SK-N-SH treated with all-trans-retinoic acid at 6 μM for 48 hours (cell line): Measurements from ENCODE around the gene CLCN6.

Experiments
- ATAC-seq: fragments of 200-7000 bp; cut with Tn5 transposase; 3 replicates; pipeline ENCODE4 v1.9.1; 2020; ENCODE audit warnings: mild to moderate bottlenecking, moderate library complexity
- ARNTL ChIP-seq: fragments of 450-650 bp; formaldehyde crosslinking; IDR thresholded peaks from 2 replicates; pipeline ENCODE4 v1.5.0; 2020; ENCODE audit warnings: low read depth, mild to moderate bottlenecking, moderate library complexity, borderline replicate concordance
- BACH2 ChIP-seq: fragments of 250-450 bp; sonication (Bioruptor Pico); IDR thresholded peaks from 2 replicates; pipeline ENCODE4 v1.9.0; 2021; ENCODE audit warnings: mild to moderate bottlenecking, borderline replicate concordance
- CSDC2 ChIP-seq: fragments of 250-450 bp; sonication (Bioruptor Pico); IDR thresholded peaks from 2 replicates; pipeline ENCODE4 v1.5.0; 2020; ENCODE audit warnings: mild to moderate bottlenecking, moderate library complexity
- ESRRG ChIP-seq: fragments of 250-450 bp; sonication (Bioruptor Pico); IDR thresholded peaks from 2 replicates; pipeline ENCODE4 v1.6.1; 2021; ENCODE audit warnings: mild to moderate bottlenecking
- GLIS3 ChIP-seq: fragments of 250-450 bp; sonication (Bioruptor Pico); IDR thresholded peaks from 2 replicates; pipeline ENCODE4 v1.5.0; 2020; ENCODE audit warnings: mild to moderate bottlenecking, moderate library complexity
- ISL1 ChIP-seq: fragments of 250-450 bp; sonication (Bioruptor Pico); IDR thresholded peaks from 2 replicates; pipeline ENCODE4 v2.1.2; 2022; ENCODE audit warnings: mild to moderate bottlenecking, moderate library complexity
- OSR1 ChIP-seq: fragments of 250-450 bp; sonication (Bioruptor Pico); IDR thresholded peaks from 2 replicates; pipeline ENCODE4 v1.8.0; 2022; ENCODE audit warnings: moderate library complexity, mild to moderate bottlenecking, inconsistent platforms
- SNAI2 ChIP-seq: fragments of 250-450 bp; sonication (Bioruptor Pico); IDR thresholded peaks from 2 replicates; pipeline ENCODE4 v1.5.0; 2020; ENCODE audit warnings: mild to moderate bottlenecking, moderate library complexity
- TCF4 ChIP-seq: fragments of 250-450 bp; sonication (Bioruptor Pico); IDR thresholded peaks from 2 replicates; pipeline ENCODE4 v1.8.0; 2021; ENCODE audit warnings: mild to moderate bottlenecking, moderate library complexity, borderline replicate concordance
- ZC3H10 ChIP-seq: fragments of 250-450 bp; sonication (Bioruptor Pico); IDR thresholded peaks from 2 replicates; pipeline ENCODE4 v1.5.1; 2021; ENCODE audit warnings: mild to moderate bottlenecking, moderate library complexity
- ZFP3 ChIP-seq: fragments of 250-450 bp; sonication (Bioruptor Pico); IDR thresholded peaks from 2 replicates; pipeline ENCODE4 v1.5.0; 2020; ENCODE audit warnings: mild to moderate bottlenecking, moderate library complexity
- ZFP30 ChIP-seq: fragments of 450-650 bp; formaldehyde crosslinking; IDR thresholded peaks from 2 replicates; pipeline ENCODE4 v1.5.0; 2022; ENCODE audit warnings: mild to moderate bottlenecking, moderate library complexity
- ZNF70 ChIP-seq: fragments of 450-650 bp; formaldehyde crosslinking; IDR thresholded peaks from 2 replicates; pipeline ENCODE4 v1.5.0; 2020; ENCODE audit warnings: mild to moderate bottlenecking, moderate library complexity
- ZNF8 ChIP-seq: fragments of 450-650 bp; formaldehyde crosslinking; IDR thresholded peaks from 2 replicates; pipeline ENCODE4 v1.5.0; 2020; ENCODE audit warnings: mild to moderate bottlenecking, moderate library complexity
- TF ChIP-seq, protein P1 (sequence below): fragments of 250-450 bp; sonication (Bioruptor Pico); IDR thresholded peaks from 2 replicates; pipeline ENCODE4 v1.5.1; 2021; ENCODE audit warnings: mild to moderate bottlenecking, moderate library complexity
- TF ChIP-seq, protein P2 (sequence below): fragments of 250-450 bp; sonication (Bioruptor Pico); IDR thresholded peaks from 2 replicates; pipeline ENCODE4 v1.8.0; 2020; ENCODE audit warnings: mild to moderate bottlenecking, moderate library complexity, borderline replicate concordance
- TF ChIP-seq, protein P3 (sequence below): fragments of 250-450 bp; sonication (Bioruptor Pico); IDR thresholded peaks from 2 replicates; pipeline ENCODE4 v1.5.1; 2020; ENCODE audit warnings: low read depth, mild to moderate bottlenecking, moderate library complexity
- TF ChIP-seq, protein P4 (sequence below): fragments of 250-450 bp; sonication (Bioruptor Pico); IDR thresholded peaks from 2 replicates; pipeline ENCODE4 v1.5.0; 2020; ENCODE audit warnings: mild to moderate bottlenecking, moderate library complexity
- TF ChIP-seq, protein P5 (sequence below): fragments of 250-450 bp; sonication (Bioruptor Pico); IDR thresholded peaks from 2 replicates; pipeline ENCODE4 v1.8.0; 2021; ENCODE audit warnings: low read depth, mild to moderate bottlenecking, moderate library complexity, borderline replicate concordance

CLCN6 gene

DNA sequence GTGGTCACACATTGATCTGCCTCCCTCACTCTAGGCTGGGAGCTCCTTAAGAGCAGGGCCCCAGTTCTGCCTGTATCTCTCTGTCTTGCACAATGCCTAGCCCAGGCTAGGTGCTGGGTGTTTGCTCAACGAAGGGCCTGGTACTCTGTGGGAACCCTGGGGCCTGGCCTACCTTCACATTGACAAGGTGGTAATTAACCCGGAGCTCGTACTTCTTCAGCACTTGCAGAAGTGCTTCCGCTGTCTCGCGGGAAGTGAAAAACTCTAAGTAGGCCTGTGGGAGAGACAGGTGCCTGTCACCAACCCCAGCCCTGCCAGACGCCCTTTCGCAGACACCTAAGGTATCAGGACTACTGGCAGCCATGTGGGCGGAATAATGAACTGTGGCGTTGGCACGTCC, 13.9 kb upstream of the CLCN6 start:
- TF ChIP-seq ARNTL (CRISPR knock-in tag) (no peak), ZNF70 (CRISPR knock-in tag) (no peak), CSDC2 (CRISPR knock-in tag) (no peak), ESRRG (CRISPR knock-in tag) (no peak), ZFP3 (no peak), OSR1 (CRISPR knock-in tag) (no peak), ZNF8 (CRISPR knock-in tag) (no peak), SNAI2 (CRISPR knock-in tag) (no peak)
- TF ChIP-seq, protein P1, sequence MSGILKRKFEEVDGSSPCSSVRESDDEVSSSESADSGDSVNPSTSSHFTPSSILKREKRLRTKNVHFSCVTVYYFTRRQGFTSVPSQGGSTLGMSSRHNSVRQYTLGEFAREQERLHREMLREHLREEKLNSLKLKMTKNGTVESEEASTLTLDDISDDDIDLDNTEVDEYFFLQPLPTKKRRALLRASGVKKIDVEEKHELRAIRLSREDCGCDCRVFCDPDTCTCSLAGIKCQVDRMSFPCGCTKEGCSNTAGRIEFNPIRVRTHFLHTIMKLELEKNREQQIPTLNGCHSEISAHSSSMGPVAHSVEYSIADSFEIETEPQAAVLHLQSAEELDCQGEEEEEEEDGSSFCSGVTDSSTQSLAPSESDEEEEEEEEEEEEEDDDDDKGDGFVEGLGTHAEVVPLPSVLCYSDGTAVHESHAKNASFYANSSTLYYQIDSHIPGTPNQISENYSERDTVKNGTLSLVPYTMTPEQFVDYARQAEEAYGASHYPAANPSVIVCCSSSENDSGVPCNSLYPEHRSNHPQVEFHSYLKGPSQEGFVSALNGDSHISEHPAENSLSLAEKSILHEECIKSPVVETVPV: no peak
- ATAC-seq: no peak

DNA sequence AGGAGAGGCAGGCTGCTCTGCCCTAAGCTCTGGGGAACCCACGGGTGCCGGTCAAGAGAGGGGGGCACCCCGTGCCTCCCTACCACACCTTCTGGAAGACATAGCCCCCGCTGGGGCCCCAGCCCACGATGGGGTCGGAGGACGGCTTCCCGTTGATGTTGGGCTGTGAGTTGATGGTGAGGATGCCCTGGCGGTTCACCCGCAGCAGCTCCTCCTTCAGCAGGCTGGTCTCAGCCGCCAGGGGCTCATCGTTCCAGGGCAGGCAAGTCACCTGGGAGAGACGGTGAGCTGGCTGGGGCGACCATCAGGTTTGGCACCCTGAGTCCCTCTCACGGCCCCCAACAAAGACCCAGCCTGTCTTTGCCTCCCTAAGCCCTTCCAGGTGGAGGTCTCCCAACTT, 12.2 kb upstream of the CLCN6 start:
- ATAC-seq: no peak

DNA sequence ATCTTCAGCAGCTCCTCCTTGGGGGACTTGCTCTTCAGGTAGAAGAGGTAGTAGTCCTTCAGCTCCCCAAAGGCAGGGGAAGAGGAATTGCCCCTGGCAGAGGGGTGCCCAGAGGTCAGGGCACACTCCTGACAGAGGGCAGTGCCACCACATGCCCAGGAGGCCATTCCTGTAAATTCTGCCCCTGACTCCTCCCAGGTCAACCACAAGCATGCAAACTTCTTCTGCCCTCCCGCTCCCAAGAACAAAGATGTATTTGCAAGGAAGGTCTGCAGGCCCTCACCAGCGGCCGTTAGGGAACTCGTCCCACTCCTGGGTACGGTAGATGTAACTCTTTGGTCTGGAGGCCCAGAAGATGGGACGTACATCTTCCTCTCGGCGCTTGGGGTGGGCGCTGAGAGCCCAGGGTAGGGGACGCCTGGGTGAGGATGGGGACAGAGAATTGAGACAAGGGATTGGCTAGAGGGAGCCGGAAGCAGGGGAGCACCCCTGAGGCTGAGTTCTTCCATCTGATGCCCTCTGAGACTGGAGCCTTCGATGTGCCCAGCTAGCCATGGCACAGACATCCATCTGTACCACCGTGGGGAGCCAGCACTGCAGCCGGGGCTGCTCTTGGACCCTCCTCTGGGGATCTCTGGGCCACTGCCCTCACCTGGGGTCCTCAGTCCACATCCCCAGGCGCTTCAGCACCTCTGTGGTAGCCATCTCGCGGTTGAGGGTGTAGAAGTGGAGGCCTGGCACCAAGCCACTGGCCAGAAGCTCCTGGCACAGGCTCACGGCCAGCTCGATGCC, 11.3 kb upstream of the CLCN6 start:
- TF ChIP-seq CSDC2 (CRISPR knock-in tag) (no peak), OSR1 (CRISPR knock-in tag) (no peak), ZC3H10 (CRISPR knock-in tag) (no peak), ZFP30 (CRISPR knock-in tag) (no peak), ZNF70 (CRISPR knock-in tag) (no peak), ISL1 (CRISPR knock-in tag) (no peak), GLIS3 (no peak), BACH2 (CRISPR knock-in tag) (no peak)
- TF ChIP-seq, protein P2, sequence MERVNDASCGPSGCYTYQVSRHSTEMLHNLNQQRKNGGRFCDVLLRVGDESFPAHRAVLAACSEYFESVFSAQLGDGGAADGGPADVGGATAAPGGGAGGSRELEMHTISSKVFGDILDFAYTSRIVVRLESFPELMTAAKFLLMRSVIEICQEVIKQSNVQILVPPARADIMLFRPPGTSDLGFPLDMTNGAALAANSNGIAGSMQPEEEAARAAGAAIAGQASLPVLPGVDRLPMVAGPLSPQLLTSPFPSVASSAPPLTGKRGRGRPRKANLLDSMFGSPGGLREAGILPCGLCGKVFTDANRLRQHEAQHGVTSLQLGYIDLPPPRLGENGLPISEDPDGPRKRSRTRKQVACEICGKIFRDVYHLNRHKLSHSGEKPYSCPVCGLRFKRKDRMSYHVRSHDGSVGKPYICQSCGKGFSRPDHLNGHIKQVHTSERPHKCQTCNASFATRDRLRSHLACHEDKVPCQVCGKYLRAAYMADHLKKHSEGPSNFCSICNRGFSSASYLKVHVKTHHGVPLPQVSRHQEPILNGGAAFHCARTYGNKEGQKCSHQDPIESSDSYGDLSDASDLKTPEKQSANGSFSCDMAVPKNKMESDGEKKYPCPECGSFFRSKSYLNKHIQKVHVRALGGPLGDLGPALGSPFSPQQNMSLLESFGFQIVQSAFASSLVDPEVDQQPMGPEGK (CRISPR knock-in tag): no peak
- TF ChIP-seq, protein P1: no peak
- TF ChIP-seq, protein P3, sequence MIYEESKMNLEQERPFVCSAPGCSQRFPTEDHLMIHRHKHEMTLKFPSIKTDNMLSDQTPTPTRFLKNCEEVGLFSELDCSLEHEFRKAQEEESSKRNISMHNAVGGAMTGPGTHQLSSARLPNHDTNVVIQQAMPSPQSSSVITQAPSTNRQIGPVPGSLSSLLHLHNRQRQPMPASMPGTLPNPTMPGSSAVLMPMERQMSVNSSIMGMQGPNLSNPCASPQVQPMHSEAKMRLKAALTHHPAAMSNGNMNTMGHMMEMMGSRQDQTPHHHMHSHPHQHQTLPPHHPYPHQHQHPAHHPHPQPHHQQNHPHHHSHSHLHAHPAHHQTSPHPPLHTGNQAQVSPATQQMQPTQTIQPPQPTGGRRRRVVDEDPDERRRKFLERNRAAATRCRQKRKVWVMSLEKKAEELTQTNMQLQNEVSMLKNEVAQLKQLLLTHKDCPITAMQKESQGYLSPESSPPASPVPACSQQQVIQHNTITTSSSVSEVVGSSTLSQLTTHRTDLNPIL (CRISPR knock-in tag): no peak
- TF ChIP-seq, all 23 proteins: peak for 0

More for the DNA sequence above, 12.2 kb upstream of the CLCN6 start:
- TF ChIP-seq GLIS3 (no peak), TCF4 (CRISPR knock-in tag) (no peak), ESRRG (CRISPR knock-in tag) (no peak)
- TF ChIP-seq, protein P4, sequence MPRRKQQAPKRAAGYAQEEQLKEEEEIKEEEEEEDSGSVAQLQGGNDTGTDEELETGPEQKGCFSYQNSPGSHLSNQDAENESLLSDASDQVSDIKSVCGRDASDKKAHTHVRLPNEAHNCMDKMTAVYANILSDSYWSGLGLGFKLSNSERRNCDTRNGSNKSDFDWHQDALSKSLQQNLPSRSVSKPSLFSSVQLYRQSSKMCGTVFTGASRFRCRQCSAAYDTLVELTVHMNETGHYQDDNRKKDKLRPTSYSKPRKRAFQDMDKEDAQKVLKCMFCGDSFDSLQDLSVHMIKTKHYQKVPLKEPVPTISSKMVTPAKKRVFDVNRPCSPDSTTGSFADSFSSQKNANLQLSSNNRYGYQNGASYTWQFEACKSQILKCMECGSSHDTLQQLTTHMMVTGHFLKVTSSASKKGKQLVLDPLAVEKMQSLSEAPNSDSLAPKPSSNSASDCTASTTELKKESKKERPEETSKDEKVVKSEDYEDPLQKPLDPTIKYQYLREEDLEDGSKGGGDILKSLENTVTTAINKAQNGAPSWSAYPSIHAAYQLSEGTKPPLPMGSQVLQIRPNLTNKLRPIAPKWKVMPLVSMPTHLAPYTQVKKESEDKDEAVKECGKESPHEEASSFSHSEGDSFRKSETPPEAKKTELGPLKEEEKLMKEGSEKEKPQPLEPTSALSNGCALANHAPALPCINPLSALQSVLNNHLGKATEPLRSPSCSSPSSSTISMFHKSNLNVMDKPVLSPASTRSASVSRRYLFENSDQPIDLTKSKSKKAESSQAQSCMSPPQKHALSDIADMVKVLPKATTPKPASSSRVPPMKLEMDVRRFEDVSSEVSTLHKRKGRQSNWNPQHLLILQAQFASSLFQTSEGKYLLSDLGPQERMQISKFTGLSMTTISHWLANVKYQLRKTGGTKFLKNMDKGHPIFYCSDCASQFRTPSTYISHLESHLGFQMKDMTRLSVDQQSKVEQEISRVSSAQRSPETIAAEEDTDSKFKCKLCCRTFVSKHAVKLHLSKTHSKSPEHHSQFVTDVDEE (CRISPR knock-in tag): no peak
- TF ChIP-seq, protein P5, sequence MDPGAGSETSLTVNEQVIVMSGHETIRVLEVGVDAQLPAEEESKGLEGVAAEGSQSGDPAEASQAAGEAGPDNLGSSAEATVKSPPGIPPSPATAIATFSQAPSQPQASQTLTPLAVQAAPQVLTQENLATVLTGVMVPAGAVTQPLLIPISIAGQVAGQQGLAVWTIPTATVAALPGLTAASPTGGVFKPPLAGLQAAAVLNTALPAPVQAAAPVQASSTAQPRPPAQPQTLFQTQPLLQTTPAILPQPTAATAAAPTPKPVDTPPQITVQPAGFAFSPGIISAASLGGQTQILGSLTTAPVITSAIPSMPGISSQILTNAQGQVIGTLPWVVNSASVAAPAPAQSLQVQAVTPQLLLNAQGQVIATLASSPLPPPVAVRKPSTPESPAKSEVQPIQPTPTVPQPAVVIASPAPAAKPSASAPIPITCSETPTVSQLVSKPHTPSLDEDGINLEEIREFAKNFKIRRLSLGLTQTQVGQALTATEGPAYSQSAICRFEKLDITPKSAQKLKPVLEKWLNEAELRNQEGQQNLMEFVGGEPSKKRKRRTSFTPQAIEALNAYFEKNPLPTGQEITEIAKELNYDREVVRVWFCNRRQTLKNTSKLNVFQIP (CRISPR knock-in tag): no peak
- TF ChIP-seq, protein P2 (CRISPR knock-in tag): no peak
- TF ChIP-seq, all 23 proteins: peak for 0

More for the DNA sequence above, 11.3 kb upstream of the CLCN6 start:
- no peak for ATAC-seq
